OCI-LY7 (cell line): Measurements from ENCODE around the gene MGMT. TPM values are rescaled to one million over a fixed set of nuclear protein-coding genes. Genes with fewer than 3 reads are reported as not detected.

Source experiments
- BruUV-seq: library from RNA; stranded (reverse); fragments of 400-500 nt; replicated peaks from 2 replicates; lab custom pipeline; 2021; lab: Mats Ljungman, UMichigan
- CTCF ChIA-PET: fragments of 300-600 bp; sonication (Branson Sonifier 250); formaldehyde crosslinking; loops from one replicate; lab custom pipeline; 2022; ENCODE audit warnings: antibody characterized with exemption; ENCODE audit not compliant: unreplicated experiment; lab: Charles Lee
- POLR2A ChIA-PET: fragments of 300-600 bp; sonication (Branson Sonifier 250); formaldehyde crosslinking; loops from one replicate; lab custom pipeline; 2022; ENCODE audit warnings: antibody characterized with exemption; lab: Charles Lee
- DNase-seq: peaks from one replicate; pipeline ENCODE4 v3.0.0-alpha.2; 2015; ENCODE audit warnings: low spot score
- H2AFZ ChIP-seq: fragments of 200-600 bp; sonication (generic), shearing (Covaris generic); 2 replicates; pipeline ENCODE4 v1.6.1; 2014; ENCODE audit warnings: mild to moderate bottlenecking, antibody characterized with exemption, low read length, moderate library complexity
- H3K27ac ChIP-seq: fragments of 200-600 bp; sonication (generic); 2 replicates; pipeline ENCODE4 v1.5.1; 2014; ENCODE audit warnings: mixed run types, low read depth, mild to moderate bottlenecking, moderate library complexity, low read length, inconsistent platforms; ENCODE audit not compliant: poor library complexity, severe bottlenecking
- H3K36me3 ChIP-seq: fragments of 200-600 bp; sonication (generic); 2 replicates; pipeline ENCODE4 v1.6.1; 2014; ENCODE audit warnings: mild to moderate bottlenecking, antibody characterized with exemption, low read length, moderate library complexity, mixed read lengths; ENCODE audit not compliant: insufficient read depth
- H3K4me1 ChIP-seq: fragments of 200-600 bp; sonication (generic); 2 replicates; pipeline ENCODE4 v1.5.1; 2014; ENCODE audit warnings: mild to moderate bottlenecking, low read length; ENCODE audit not compliant: insufficient read depth, poor library complexity, severe bottlenecking
- H3K4me2 ChIP-seq: fragments of 200-600 bp; sonication (generic); 2 replicates; pipeline ENCODE4 v1.6.1; 2014; ENCODE audit warnings: mild to moderate bottlenecking, low read length
- H3K4me3 ChIP-seq: fragments of 200-600 bp; sonication (generic); 2 replicates; pipeline ENCODE4 v1.5.1; 2014; ENCODE audit warnings: mild to moderate bottlenecking, low read depth, low read length; ENCODE audit not compliant: poor library complexity, severe bottlenecking
- H3K79me2 ChIP-seq: fragments of 200-600 bp; sonication (generic); 2 replicates; pipeline ENCODE4 v1.6.1; 2016; ENCODE audit warnings: low read depth, mild to moderate bottlenecking, low read length, moderate library complexity, mixed read lengths; ENCODE audit not compliant: insufficient read depth
- H3K9me2 ChIP-seq: fragments of 200-600 bp; sonication (generic); 2 replicates; pipeline ENCODE4 v1.6.1; 2016; ENCODE audit warnings: mild to moderate bottlenecking, low read length, mixed read lengths; ENCODE audit not compliant: insufficient read depth
- H3K9me3 ChIP-seq: fragments of 200-600 bp; sonication (generic); 2 replicates; pipeline ENCODE4 v1.6.1; 2014; ENCODE audit warnings: mild to moderate bottlenecking, mixed run types, low read length, mixed read lengths
- H4K20me1 ChIP-seq: fragments of 200-600 bp; sonication (generic); 2 replicates; pipeline ENCODE4 v1.6.1; 2014; ENCODE audit warnings: mild to moderate bottlenecking, antibody characterized with exemption, low read length, moderate library complexity, mixed read lengths; ENCODE audit not compliant: insufficient read depth
- CTCF ChIP-seq: fragments of 200-600 bp; sonication (generic); conservative IDR thresholded peaks from 2 replicates; pipeline ENCODE4 v1.5.1; 2014; ENCODE audit warnings: mild to moderate bottlenecking, antibody characterized with exemption, low read length, moderate library complexity, mixed read lengths
- EZH2phosphoT487 ChIP-seq: fragments of 200-600 bp; sonication (generic); IDR thresholded peaks from 2 replicates; pipeline ENCODE4 v1.6.1; 2018; ENCODE audit warnings: low read depth, borderline replicate concordance, mild to moderate bottlenecking, mixed run types, antibody characterized with exemption, low read length, moderate library complexity, mixed read lengths
- intact Hi-C: fragments of 100-400 bp; cut with micrococcal nuclease; formaldehyde crosslinking; loops from one replicate; pipeline ENCODE4 v1.10.0; 2022; ENCODE audit not compliant: unreplicated experiment
- total RNA-seq, 2 experiments: library from RNA; depleted of rRNA in 1 of 2; stranded (reverse); fragments of >200 nt in 1 of 2; shearing (Covaris generic) in 1 of 2; gene quantifications; 2 replicates each; pipeline ENCODE4 v1.2.3, GENCODE V29; 2014 to 2022

The MGMT gene
- total RNA-seq, 2 experiments from 2014 or later: 19.7 to 25.0 TPM

GRCh38 chr10:129759214-129760002 is 292.4 kb downstream of the MGMT start:
- Histone ChIP-seq H4K20me1 (no peaks in the 10 kb centered on the region), H3K79me2 (no peaks in the 10 kb centered on the region), H3K9me2 (no peaks in the 10 kb centered on the region), H3K36me3 (no peaks in the 10 kb centered on the region), H2AFZ (no peak overlapping the region), H3K4me1 (no peaks in the 10 kb centered on the region), H3K4me2 (no peak overlapping the region), H3K27ac (no peak overlapping the region), H3K9me3 (no peaks in the 10 kb centered on the region), H3K4me3 (no peak overlapping the region)
- no TSS peak for BruUV-seq
- ChIA-PET POLR2A (no interaction called here), CTCF (no interaction called here)
- TF ChIP-seq CTCF: no peak
- TF ChIP-seq EZH2phosphoT487: no peak
- intact Hi-C loops: no loop called here
- no peak for DNase-seq

- H3K4me3 ChIP-seq: no peak overlapping the region
- ChIA-PET CTCF (no interaction called here), POLR2A (no interaction called here)
- H3K9me2 ChIP-seq: no peaks in the 10 kb centered on the region
- H4K20me1 ChIP-seq: no peaks in the 10 kb centered on the region
- no peaks in the 10 kb centered on the region for H3K36me3 ChIP-seq
- TF ChIP-seq EZH2phosphoT487 (no peak), CTCF (no peak)
- H2AFZ ChIP-seq: no peak overlapping the region
- no peak overlapping the region for H3K27ac ChIP-seq
- no peak for DNase-seq
- no TSS peak for BruUV-seq
- no peaks in the 10 kb centered on the region for H3K79me2 ChIP-seq
- H3K4me1 ChIP-seq: no peaks in the 10 kb centered on the region
- intact Hi-C loops: no loop called here
- H3K4me2 ChIP-seq: no peak overlapping the region
- H3K9me3 ChIP-seq: no peaks in the 10 kb centered on the region
Observed at GRCh38 chr10:129760003-129760315, 292.9 kb downstream of the MGMT start.

DNA sequence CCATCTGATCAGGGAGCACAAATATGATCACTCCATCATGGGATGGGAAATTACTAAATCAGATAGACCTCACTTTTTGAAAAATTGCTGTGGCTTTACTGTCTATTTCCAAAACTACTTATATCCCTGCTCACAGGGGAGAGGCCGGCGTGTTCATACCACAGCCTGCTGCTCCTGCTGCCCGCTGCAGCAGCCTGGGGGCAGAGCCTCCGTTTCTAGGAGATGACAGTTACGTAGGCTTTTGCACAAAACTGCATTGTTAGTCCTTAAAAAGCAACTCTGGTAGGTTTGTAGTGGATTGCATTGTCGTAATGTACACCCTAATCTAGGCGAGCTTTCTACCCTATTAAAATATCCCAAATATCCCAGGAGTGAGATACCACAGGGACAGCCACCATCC is 293.4 kb downstream of the MGMT start:
- intact Hi-C loops: no loop called here
- CTCF ChIA-PET: no interaction called here

More for the DNA sequence above, 293.4 kb downstream of the MGMT start:
- no peak overlapping the region for H2AFZ ChIP-seq
- POLR2A ChIA-PET: no interaction called here
- H3K4me1 ChIP-seq: no peaks in the 10 kb centered on the region
- H3K9me3 ChIP-seq: no peaks in the 10 kb centered on the region
- no peak overlapping the region for H3K4me3 ChIP-seq
- H3K9me2 ChIP-seq: no peaks in the 10 kb centered on the region
- no peak overlapping the region for H3K4me2 ChIP-seq
- no peaks in the 10 kb centered on the region for H4K20me1 ChIP-seq
- TF ChIP-seq EZH2phosphoT487: no peak
- TF ChIP-seq CTCF: no peak
- BruUV-seq: no TSS peak
- H3K36me3 ChIP-seq: no peaks in the 10 kb centered on the region
- no peaks in the 10 kb centered on the region for H3K79me2 ChIP-seq
- no peak overlapping the region for H3K27ac ChIP-seq
- no peak for DNase-seq
